Keratinocyte (primary cell): ENCODE data around the gene NTMT1. TPM values are rescaled to one million over a fixed set of nuclear protein-coding genes. Genes with fewer than 3 reads are reported as not detected.

Experiments
- DNase-seq: peaks from one replicate; pipeline ENCODE4 v3.0.0-alpha.2; 2011; ENCODE audit warnings: low read depth, missing footprints, low spot score
- FAIRE-seq: peaks from 2 replicates; lab custom pipeline; 2011; peaks lifted over from hg19 to GRCh38; lab: Jason Lieb, UNC
- H2AFZ ChIP-seq: 2 replicates; pipeline ENCODE4 v1.6.0; 2012; ENCODE audit warnings: low read length, control low read depth, inconsistent platforms; ENCODE audit not compliant: control insufficient read depth
- H3K27ac ChIP-seq: 2 replicates; pipeline ENCODE4 v1.5.1; 2011; ENCODE audit warnings: low read length; ENCODE audit not compliant: control insufficient read depth, insufficient read depth
- H3K27me3 ChIP-seq: 3 replicates; pipeline ENCODE4 v1.6.0; 2011; ENCODE audit warnings: low read length; ENCODE audit not compliant: control insufficient read depth, insufficient read depth; ENCODE audit errors: extremely low read depth
- H3K36me3 ChIP-seq, 2 experiments: 2 replicates in 1 of 2; 3 replicates in 1 of 2; pipeline ENCODE4 v1.5.1; 2011; ENCODE audit warnings: low read length in 2 of 2, mild to moderate bottlenecking in 1 of 2; ENCODE audit not compliant: control insufficient read depth in 2 of 2, insufficient read depth in 2 of 2; ENCODE audit errors: extremely low read depth in 1 of 2
- H3K4me1 ChIP-seq: 3 replicates; pipeline ENCODE4 v1.5.1; 2011; ENCODE audit warnings: low read length; ENCODE audit not compliant: control insufficient read depth, insufficient read depth; ENCODE audit errors: extremely low read depth
- H3K4me2 ChIP-seq: 3 replicates; pipeline ENCODE4 v1.6.0; 2011; ENCODE audit warnings: low read depth, low read length; ENCODE audit not compliant: control insufficient read depth, insufficient read depth; ENCODE audit errors: extremely low read depth
- H3K4me3 ChIP-seq, 3 experiments: fragments of 200-600 bp in 1 of 3; sonication (generic) in 1 of 3; 2 replicates in 2 of 3; 3 replicates in 1 of 3; pipeline ENCODE4 v1.5.1; 2011 to 2016; ENCODE audit warnings: low read length in 3 of 3, mild to moderate bottlenecking in 3 of 3, control low read depth in 2 of 3, inconsistent platforms in 1 of 3, low read depth in 1 of 3, mixed read lengths in 1 of 3, mixed run types in 1 of 3, moderate library complexity in 1 of 3; ENCODE audit not compliant: control insufficient read depth in 2 of 3, insufficient read depth in 2 of 3; ENCODE audit errors: extremely low read depth in 1 of 3
- H3K79me2 ChIP-seq: 2 replicates; pipeline ENCODE4 v1.6.0; 2012; ENCODE audit warnings: low read length; ENCODE audit not compliant: control insufficient read depth, insufficient read depth
- H3K9ac ChIP-seq: 3 replicates; pipeline ENCODE4 v1.6.0; 2011; ENCODE audit warnings: low read length; ENCODE audit not compliant: control insufficient read depth, insufficient read depth; ENCODE audit errors: extremely low read depth
- H3K9me1 ChIP-seq: 3 replicates; pipeline ENCODE4 v1.6.0; 2011; ENCODE audit warnings: low read length; ENCODE audit not compliant: control insufficient read depth, insufficient read depth; ENCODE audit errors: extremely low read depth
- H3K9me3 ChIP-seq: 2 replicates; pipeline ENCODE4 v1.5.1; 2012; ENCODE audit warnings: low read depth, low read length; ENCODE audit not compliant: control insufficient read depth
- H4K20me1 ChIP-seq: 3 replicates; pipeline ENCODE4 v1.6.0; 2011; ENCODE audit warnings: low read length; ENCODE audit not compliant: control insufficient read depth, insufficient read depth; ENCODE audit errors: extremely low read depth
- CTCF ChIP-seq, 3 experiments: IDR thresholded peaks in 1 of 3; conservative IDR thresholded peaks in 1 of 3; optimal IDR thresholded peaks in 1 of 3; 2 replicates in 2 of 3; 3 replicates in 1 of 3; pipeline versions ENCODE3 to v1.5.1; 2011; ENCODE audit warnings: low read length in 3 of 3, mild to moderate bottlenecking in 3 of 3, moderate library complexity in 2 of 3, control low read depth in 1 of 3, inconsistent platforms in 1 of 3; ENCODE audit not compliant: insufficient read depth in 2 of 3; ENCODE audit errors: extremely low read depth in 1 of 3
- EZH2 ChIP-seq: IDR thresholded peaks from one replicate; pipeline ENCODE4 v1.6.1; 2012; ENCODE audit warnings: inconsistent platforms, mild to moderate bottlenecking, low read length, moderate library complexity
- dilution Hi-C: fragments of 300-500 bp; cut with MboI; formaldehyde crosslinking; loops from one replicate; pipeline ENCODE4 v1.7.0; 2020; ENCODE audit warnings: low sequenced_read_pairs; ENCODE audit not compliant: extremely low pct_ligation_motif_present
- polyA plus RNA-seq, 5 experiments: library from polyadenylated mRNA; depleted of rRNA in 3 of 5; stranded (reverse) in 3 of 5; stranded (forward) in 1 of 5; unstranded in 1 of 5; fragments of >200 nt; gene quantifications; 1 replicate in 1 of 5; 2 replicates in 3 of 5; 3 replicates in 1 of 5; pipeline versions ENCODE4 v1.2.1 to v1.2.3, GENCODE V29; 2011 to 2012; ENCODE audit warnings: missing spikeins in 2 of 5, low read depth in 1 of 5, low replicate concordance in 1 of 5

NTMT1 gene
- polyA plus RNA-seq, 1 donor (not counting 4 experiments of a cell fraction or from before 2014, with no cell fraction given), result 50.2 TPM

GRCh38 chr9:129639034-129639630 lies 13.2 kb downstream of the NTMT1 start:
- Histone ChIP-seq H3K79me2 (peaks cover 51% of the 10 kb centered on the region), H3K4me1 (peaks cover 23% of the 10 kb centered on the region), H4K20me1 (peaks cover 20% of the 10 kb centered on the region)

GRCh38 chr9:129639756-129640085 lies 13.8 kb downstream of the NTMT1 start:
- Histone ChIP-seq H3K9me1 (no peaks in the 10 kb centered on the region), H3K79me2 (peaks cover 47% of the 10 kb centered on the region), H3K36me3 (peaks cover 34 to 41% of the 10 kb centered on the region in 2 experiments), H4K20me1 (peaks cover 18% of the 10 kb centered on the region), H3K9me3 (no peaks in the 10 kb centered on the region), H2AFZ (no peak overlapping the region), H3K9ac (peak overlapping the region; percentile 86), H3K4me1 (peaks cover 28% of the 10 kb centered on the region), H3K4me3 (peak overlapping the region; percentile 89 to 94 (median 90)), H3K27me3 (no peaks in the 10 kb centered on the region), H3K27ac (peak overlapping the region; percentile 52), H3K4me2 (peak overlapping the region; percentile 100)
- no peak for TF ChIP-seq CTCF (optimal IDR thresholded peaks at IDR 0.05 in 1 of 3, IDR thresholded peaks at IDR 0.05 in 1 of 3, conservative IDR thresholded peaks at IDR 0.05 in 1 of 3; ENCODE audit: extremely low read depth in 1 of 3, insufficient read depth in 2 of 3, low read length in 3 of 3)
- TF ChIP-seq EZH2, result no peak
- FAIRE-seq (no peak), DNase-seq (no peak)
- dilution Hi-C loops, result loop anchor here (10.0 kb wide), 1 partner anchor 85 kb away; no protein-coding TSS in a partner anchor

More at GRCh38 chr9:129639034-129639630, 13.2 kb downstream of the NTMT1 start:
- FAIRE-seq (no peak), DNase-seq (no peak)
- no peak overlapping the region for H2AFZ ChIP-seq
- TF ChIP-seq EZH2 (no peak), CTCF (optimal IDR thresholded peaks at IDR 0.05 in 1 of 3, IDR thresholded peaks at IDR 0.05 in 1 of 3, conservative IDR thresholded peaks at IDR 0.05 in 1 of 3; ENCODE audit: extremely low read depth in 1 of 3, insufficient read depth in 2 of 3, low read length in 3 of 3) (no peak)
- no peaks in the 10 kb centered on the region for H3K9me1 ChIP-seq
- no peaks in the 10 kb centered on the region for H3K27me3 ChIP-seq
- H3K36me3 ChIP-seq, result peaks cover 37 to 44% of the 10 kb centered on the region in 2 experiments
- H3K4me2 ChIP-seq, result no peak overlapping the region
- H3K27ac ChIP-seq, result no peak overlapping the region
- dilution Hi-C loops, result loop anchor here (10.0 kb wide), 1 partner anchor 86 kb away; no protein-coding TSS in a partner anchor
- no peak overlapping the region for H3K9ac ChIP-seq
- no peaks in the 10 kb centered on the region for H3K9me3 ChIP-seq
- no peak overlapping the region for H3K4me3 ChIP-seq
